ENCODE results near the gene KIAA0232. TPM values are rescaled to one million over a fixed set of nuclear protein-coding genes. Genes with fewer than 3 reads are reported as not detected.
"Not testable (repeated sequence)": the region's sequence is repeated elsewhere in the genome, so short reads cannot be mapped to it uniquely, and the experiment has no call there.

KIAA0232 gene
- polyA plus RNA-seq, 1 experiment = 25.0 TPM

GRCh38 chr4:6795821-6796220 is 13.3 kb downstream of the KIAA0232 start:
- Histone ChIP-seq H3K9me3 (ENCODE audit: control insufficient read depth, insufficient read depth, low read length) (no peaks in the 10 kb centered on the region; the same call in 1 of the 2 replicates), H3K27ac (ENCODE audit: low read depth, low read length) (no peak overlapping the region), H3K27me3 (ENCODE audit: control insufficient read depth, insufficient read depth, low read length) (no peaks in the 10 kb centered on the region), H3K4me3 (ENCODE audit: low read depth, low read length) (no peak overlapping the region)
- no peak for DNase-seq (ENCODE audit: low read depth, low spot score)
- no peak for TF ChIP-seq CTCF (IDR thresholded peaks at IDR 0.05; ENCODE audit: low read depth, low read length)
- ChIA-PET CTCF (no interaction called here), POLR2A (interaction anchor here (1.1 kb wide), 1 partner anchor 12 kb away, joined by 3 read pairs; no protein-coding TSS in a partner anchor)

DNA sequence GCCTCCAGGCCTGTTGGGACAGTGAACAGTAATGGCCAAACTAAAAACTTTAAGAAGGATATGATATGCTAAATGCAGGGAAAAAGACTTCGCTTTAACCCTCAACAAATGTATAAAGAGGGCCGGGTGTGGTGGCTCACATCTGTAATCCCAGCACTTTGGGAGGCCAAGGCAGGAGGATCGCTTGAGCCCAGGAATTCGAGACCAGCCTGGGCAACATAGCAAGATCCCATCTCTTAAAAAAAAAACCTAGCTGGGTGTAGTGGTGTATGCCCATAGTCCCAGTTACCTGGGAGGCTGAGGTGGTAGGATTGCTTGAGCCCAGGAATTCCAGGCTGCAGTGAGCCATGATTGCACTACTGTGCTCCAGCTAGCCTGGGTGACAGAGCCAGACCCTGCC is 14.8 kb downstream of the KIAA0232 start:
- H3K9me3 ChIP-seq (ENCODE audit: control insufficient read depth, insufficient read depth, low read length); H3K4me3 ChIP-seq (ENCODE audit: low read depth, low read length); POLR2A ChIA-PET; DNase-seq (ENCODE audit: low read depth, low spot score); H3K27me3 ChIP-seq (ENCODE audit: control insufficient read depth, insufficient read depth, low read length); H3K27ac ChIP-seq (ENCODE audit: low read depth, low read length): not testable (repeated sequence)
- CTCF ChIA-PET = interaction anchor here (0.7 to 0.9 kb wide), 2 partner anchors 77 to 177 kb away, joined by 3 to 4 read pairs; no protein-coding TSS in a partner anchor

DNA sequence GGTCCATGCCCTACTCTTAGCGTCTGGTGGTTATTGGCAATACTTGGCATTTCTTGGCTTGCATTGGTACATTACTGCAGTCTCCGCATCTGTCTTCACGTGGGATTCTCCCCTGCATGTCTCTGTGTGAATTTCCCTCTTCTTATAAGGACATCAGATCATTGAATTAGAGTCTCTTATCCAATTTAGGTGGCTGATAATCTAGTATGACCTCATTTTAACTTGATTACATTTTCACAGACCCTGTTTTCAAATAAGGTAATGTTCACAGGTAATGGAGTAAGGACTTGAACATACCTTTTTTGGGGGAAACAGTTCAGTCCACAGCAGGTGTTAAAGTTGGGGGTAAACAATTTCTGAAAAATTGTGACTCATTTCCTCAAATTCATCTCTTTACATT is 16.6 kb downstream of the KIAA0232 start:
- CTCF ChIA-PET = no interaction called here
- TF ChIP-seq CTCF (IDR thresholded peaks at IDR 0.05; ENCODE audit: low read depth, low read length) = no peak
- H3K27me3 ChIP-seq (ENCODE audit: control insufficient read depth, insufficient read depth, low read length) = no peaks in the 10 kb centered on the region
- H3K9me3 ChIP-seq (ENCODE audit: control insufficient read depth, insufficient read depth, low read length) = no peaks in the 10 kb centered on the region; the same call in 1 of the 2 replicates
- H3K27ac ChIP-seq (ENCODE audit: low read depth, low read length) = no peak overlapping the region
- POLR2A ChIA-PET = no interaction called here
- no peak for DNase-seq (ENCODE audit: low read depth, low spot score)
- no peak overlapping the region for H3K4me3 ChIP-seq (ENCODE audit: low read depth, low read length)

- DNase-seq (ENCODE audit: low read depth, low spot score) = no peak
- ChIA-PET POLR2A (no interaction called here), CTCF (no interaction called here)
These were observed 19.5 kb downstream of the KIAA0232 start for GRCh38 chr4:6802025-6802424.

GRCh38 chr4:6802626-6803025 is 20.1 kb downstream of the KIAA0232 start:
- no peak for DNase-seq (ENCODE audit: low read depth, low spot score)
- ChIA-PET POLR2A (no interaction called here), CTCF (interaction anchor here (0.7 kb wide), 1 partner anchor 82 kb away, joined by 9 read pairs; no protein-coding TSS in a partner anchor)
- Histone ChIP-seq H3K9me3 (ENCODE audit: control insufficient read depth, insufficient read depth, low read length) (no peaks in the 10 kb centered on the region), H3K27me3 (ENCODE audit: control insufficient read depth, insufficient read depth, low read length) (no peaks in the 10 kb centered on the region), H3K27ac (ENCODE audit: low read depth, low read length) (no peak overlapping the region), H3K4me3 (ENCODE audit: low read depth, low read length) (no peak overlapping the region)
- no peak for TF ChIP-seq CTCF (IDR thresholded peaks at IDR 0.05; ENCODE audit: low read depth, low read length)

More at GRCh38 chr4:6802025-6802424, 19.5 kb downstream of the KIAA0232 start:
- Histone ChIP-seq H3K27ac (ENCODE audit: low read depth, low read length) (no peak overlapping the region), H3K27me3 (ENCODE audit: control insufficient read depth, insufficient read depth, low read length) (no peaks in the 10 kb centered on the region), H3K9me3 (ENCODE audit: control insufficient read depth, insufficient read depth, low read length) (no peaks in the 10 kb centered on the region), H3K4me3 (ENCODE audit: low read depth, low read length) (no peak overlapping the region)
- no peak for TF ChIP-seq CTCF (IDR thresholded peaks at IDR 0.05; ENCODE audit: low read depth, low read length)
